ENCODE results near the gene GOLGA8H. TPM values are rescaled to one million over a fixed set of nuclear protein-coding genes. Genes with fewer than 3 reads are reported as not detected.
"Not testable (repeated sequence)": the region's sequence is repeated elsewhere in the genome, so short reads cannot be mapped to it uniquely, and the experiment has no call there.

The GOLGA8H gene
- total RNA-seq, 1 donor from 2014 or later: 0.32 TPM

DNA sequence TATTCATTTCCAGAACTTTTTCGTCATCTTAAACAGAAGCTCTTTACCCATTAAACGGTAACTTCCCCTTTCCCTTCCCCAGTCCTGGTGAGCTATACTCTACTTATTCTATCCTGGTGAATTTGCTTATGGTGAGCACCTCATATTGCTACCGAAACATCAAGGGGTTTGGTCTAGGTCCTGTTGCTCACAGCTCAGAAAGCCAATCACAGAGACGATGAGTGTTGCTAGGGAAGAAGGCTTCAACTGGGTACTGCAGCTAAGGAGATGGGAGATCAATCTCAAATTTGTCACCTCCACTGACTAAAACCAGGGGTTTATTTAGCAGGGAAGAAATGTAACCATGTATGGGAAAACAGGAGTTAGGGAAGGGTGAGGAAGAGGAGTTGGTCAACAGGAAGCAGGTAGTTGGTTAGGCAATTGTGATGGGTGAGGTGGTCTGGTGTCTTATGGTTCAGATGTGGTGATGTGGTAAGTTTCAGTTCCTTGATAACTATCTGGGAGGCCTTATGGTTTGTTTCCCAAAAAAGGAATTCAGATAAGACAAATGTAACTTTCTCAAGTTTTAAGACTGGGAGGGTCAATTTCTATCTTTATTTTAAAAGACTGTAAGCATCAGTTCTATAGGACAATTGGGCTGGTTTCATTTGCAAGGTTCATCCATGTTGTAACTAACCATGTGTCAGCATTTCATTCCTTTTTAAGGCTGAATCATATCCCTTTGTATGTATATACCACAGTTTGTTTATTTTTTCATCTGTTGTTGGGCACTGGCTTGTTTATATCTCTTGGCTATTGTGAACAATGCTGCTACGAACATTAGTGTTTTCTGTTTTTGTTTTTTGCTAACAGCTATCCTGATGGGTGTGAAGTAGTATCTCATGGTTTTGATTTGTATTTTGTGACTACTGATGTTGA, 46.4 kb downstream of the GOLGA8H start:
- H3K9me3 Mint-ChIP-seq (ENCODE audit: unreplicated experiment): no peaks in the 10 kb centered on the region

DNA sequence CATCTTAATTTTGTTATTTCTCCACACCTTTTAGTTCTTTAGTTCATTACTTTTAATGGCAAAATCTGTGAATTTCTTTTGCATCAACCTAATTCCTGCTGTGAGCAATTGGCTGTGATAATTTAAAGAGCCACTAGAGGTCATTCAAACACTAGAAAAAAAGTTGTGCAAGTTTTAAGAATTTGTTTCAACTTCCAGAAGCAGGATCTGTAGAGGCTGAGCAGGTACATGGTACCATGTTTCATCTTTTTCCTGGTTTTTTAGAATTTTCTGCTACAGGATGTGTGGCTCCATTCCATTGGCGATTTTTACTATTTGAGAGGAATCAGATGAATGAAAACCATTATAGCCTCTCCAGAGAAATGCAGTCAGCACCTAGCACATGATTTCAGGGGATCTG, 57.3 kb downstream of the GOLGA8H start:
- not testable (repeated sequence) for H3K27me3 ChIP-seq (ENCODE audit: insufficient read depth, low read length); H3K27ac ChIP-seq (ENCODE audit: low read depth, low read length); H3K27me3 Mint-ChIP-seq (ENCODE audit: low read depth, unreplicated experiment); H3K4me2 ChIP-seq (ENCODE audit: low read length); H3K9me3 ChIP-seq (ENCODE audit: insufficient read depth, low read depth, low read length); H3K9me3 Mint-ChIP-seq (ENCODE audit: unreplicated experiment); H3K36me3 ChIP-seq (ENCODE audit: insufficient read depth, low read length); H3K4me3 ChIP-seq (ENCODE audit: insufficient read depth, low read depth, low read length); H3K4me3 Mint-ChIP-seq (ENCODE audit: unreplicated experiment); FAIRE-seq; H3K36me3 Mint-ChIP-seq (ENCODE audit: low read depth, unreplicated experiment); H4K20me1 ChIP-seq (ENCODE audit: insufficient read depth, low read length); H2AFZ ChIP-seq (ENCODE audit: low read depth, low read length); H3K4me1 ChIP-seq (ENCODE audit: insufficient read depth, low read length); H3K27ac Mint-ChIP-seq (ENCODE audit: unreplicated experiment); H3K9ac ChIP-seq (ENCODE audit: low read length); H3K4me1 Mint-ChIP-seq (ENCODE audit: low read depth, unreplicated experiment); DNase-seq (ENCODE audit: low read depth)
- TF ChIP-seq, protein P1, sequence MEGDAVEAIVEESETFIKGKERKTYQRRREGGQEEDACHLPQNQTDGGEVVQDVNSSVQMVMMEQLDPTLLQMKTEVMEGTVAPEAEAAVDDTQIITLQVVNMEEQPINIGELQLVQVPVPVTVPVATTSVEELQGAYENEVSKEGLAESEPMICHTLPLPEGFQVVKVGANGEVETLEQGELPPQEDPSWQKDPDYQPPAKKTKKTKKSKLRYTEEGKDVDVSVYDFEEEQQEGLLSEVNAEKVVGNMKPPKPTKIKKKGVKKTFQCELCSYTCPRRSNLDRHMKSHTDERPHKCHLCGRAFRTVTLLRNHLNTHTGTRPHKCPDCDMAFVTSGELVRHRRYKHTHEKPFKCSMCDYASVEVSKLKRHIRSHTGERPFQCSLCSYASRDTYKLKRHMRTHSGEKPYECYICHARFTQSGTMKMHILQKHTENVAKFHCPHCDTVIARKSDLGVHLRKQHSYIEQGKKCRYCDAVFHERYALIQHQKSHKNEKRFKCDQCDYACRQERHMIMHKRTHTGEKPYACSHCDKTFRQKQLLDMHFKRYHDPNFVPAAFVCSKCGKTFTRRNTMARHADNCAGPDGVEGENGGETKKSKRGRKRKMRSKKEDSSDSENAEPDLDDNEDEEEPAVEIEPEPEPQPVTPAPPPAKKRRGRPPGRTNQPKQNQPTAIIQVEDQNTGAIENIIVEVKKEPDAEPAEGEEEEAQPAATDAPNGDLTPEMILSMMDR (IDR thresholded peaks at IDR 0.05; ENCODE audit: insufficient read depth, low read depth, low read length): peak; percentile 53
- H3K79me2 ChIP-seq (ENCODE audit: insufficient read depth, low read length): peaks cover 33% of the 10 kb centered on the region

More for the DNA sequence above, 46.4 kb downstream of the GOLGA8H start:
- Histone ChIP-seq H3K9ac (ENCODE audit: low read length) (no peak overlapping the region), H3K36me3 (ENCODE audit: insufficient read depth, low read length) (no peaks in the 10 kb centered on the region), H3K27ac (ENCODE audit: low read depth, low read length) (no peak overlapping the region), H3K4me3 (ENCODE audit: insufficient read depth, low read depth, low read length) (no peak overlapping the region), H3K79me2 (ENCODE audit: insufficient read depth, low read length) (peaks cover 17% of the 10 kb centered on the region), H3K9me3 (ENCODE audit: insufficient read depth, low read depth, low read length) (no peaks in the 10 kb centered on the region), H3K4me2 (ENCODE audit: low read length) (no peak overlapping the region), H3K4me1 (ENCODE audit: insufficient read depth, low read length) (no peaks in the 10 kb centered on the region), H2AFZ (ENCODE audit: low read depth, low read length) (no peak overlapping the region), H4K20me1 (ENCODE audit: insufficient read depth, low read length) (no peaks in the 10 kb centered on the region), H3K27me3 (ENCODE audit: insufficient read depth, low read length) (no peaks in the 10 kb centered on the region)
- H3K4me3 Mint-ChIP-seq (ENCODE audit: unreplicated experiment): no peak overlapping the region
- peaks cover 3% of the 10 kb centered on the region for H3K36me3 Mint-ChIP-seq (ENCODE audit: low read depth, unreplicated experiment)
- H3K27ac Mint-ChIP-seq (ENCODE audit: unreplicated experiment): no peak overlapping the region
- no peaks in the 10 kb centered on the region for H3K4me1 Mint-ChIP-seq (ENCODE audit: low read depth, unreplicated experiment)
- no peaks in the 10 kb centered on the region for H3K27me3 Mint-ChIP-seq (ENCODE audit: low read depth, unreplicated experiment)
- no peak for DNase-seq (ENCODE audit: low read depth)
- no peak for TF ChIP-seq EZH2 (IDR thresholded peaks at IDR 0.05; ENCODE audit: insufficient read depth, low read length)
- TF ChIP-seq, protein P1 (IDR thresholded peaks at IDR 0.05; ENCODE audit: insufficient read depth, low read depth, low read length): no peak
- no peak for FAIRE-seq

Other genes with a start within 250 kb of the GOLGA8H start
- 0.64 and 1.8 TPM in 2 replicates for gene CHRFAM7A, start 210.5 kb upstream of the GOLGA8H start, total RNA-seq
- 1.6 and 2.8 TPM in 2 replicates for gene GOLGA8R, start 189.8 kb upstream of the GOLGA8H start, total RNA-seq
- 0.54 and 0.84 TPM in 2 replicates for gene GOLGA8Q, start 52.0 kb upstream of the GOLGA8H start, total RNA-seq